ENCODE measurements around the gene PPARD.

DNA sequence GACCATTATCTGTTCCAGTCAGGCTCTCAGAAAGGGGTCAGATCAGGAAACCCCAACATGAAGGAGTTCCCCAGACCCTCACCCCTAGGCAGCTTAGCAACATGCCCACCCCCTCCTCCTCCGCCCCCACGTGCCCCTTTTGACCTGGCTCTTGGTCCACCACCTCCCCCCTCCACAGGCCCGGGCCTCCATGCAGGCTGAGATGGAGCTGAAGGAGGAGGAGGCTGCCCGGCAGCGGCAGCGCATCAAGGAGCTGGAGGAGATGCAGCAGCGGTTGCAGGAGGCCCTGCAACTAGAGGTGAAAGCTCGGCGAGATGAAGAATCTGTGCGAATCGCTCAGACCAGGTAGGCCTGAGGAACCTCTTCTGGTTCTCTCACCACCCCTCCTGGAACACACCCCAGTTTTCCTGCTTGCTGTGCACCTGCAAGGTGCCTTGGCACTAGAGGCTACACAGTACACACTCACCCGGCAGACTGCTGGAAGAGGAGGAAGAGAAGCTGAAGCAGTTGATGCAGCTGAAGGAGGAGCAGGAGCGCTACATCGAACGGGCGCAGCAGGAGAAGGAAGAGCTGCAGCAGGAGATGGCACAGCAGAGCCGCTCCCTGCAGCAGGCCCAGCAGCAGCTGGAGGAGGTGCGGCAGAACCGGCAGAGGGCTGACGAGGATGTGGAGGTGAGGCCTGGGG lies 22.9 kb upstream of the PPARD start:
- TF ChIP-seq POLR2A (IDR thresholded peaks at IDR 0.05) (no peak), EP300 (IDR thresholded peaks at IDR 0.05) (no peak)
- TF ChIP-seq, protein P1, sequence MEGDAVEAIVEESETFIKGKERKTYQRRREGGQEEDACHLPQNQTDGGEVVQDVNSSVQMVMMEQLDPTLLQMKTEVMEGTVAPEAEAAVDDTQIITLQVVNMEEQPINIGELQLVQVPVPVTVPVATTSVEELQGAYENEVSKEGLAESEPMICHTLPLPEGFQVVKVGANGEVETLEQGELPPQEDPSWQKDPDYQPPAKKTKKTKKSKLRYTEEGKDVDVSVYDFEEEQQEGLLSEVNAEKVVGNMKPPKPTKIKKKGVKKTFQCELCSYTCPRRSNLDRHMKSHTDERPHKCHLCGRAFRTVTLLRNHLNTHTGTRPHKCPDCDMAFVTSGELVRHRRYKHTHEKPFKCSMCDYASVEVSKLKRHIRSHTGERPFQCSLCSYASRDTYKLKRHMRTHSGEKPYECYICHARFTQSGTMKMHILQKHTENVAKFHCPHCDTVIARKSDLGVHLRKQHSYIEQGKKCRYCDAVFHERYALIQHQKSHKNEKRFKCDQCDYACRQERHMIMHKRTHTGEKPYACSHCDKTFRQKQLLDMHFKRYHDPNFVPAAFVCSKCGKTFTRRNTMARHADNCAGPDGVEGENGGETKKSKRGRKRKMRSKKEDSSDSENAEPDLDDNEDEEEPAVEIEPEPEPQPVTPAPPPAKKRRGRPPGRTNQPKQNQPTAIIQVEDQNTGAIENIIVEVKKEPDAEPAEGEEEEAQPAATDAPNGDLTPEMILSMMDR (IDR thresholded peaks at IDR 0.05), result no peak
